Muscle of leg (tissue), 11 donors: ENCODE data around the gene M6PR. TPM values are rescaled to one million over a fixed set of nuclear protein-coding genes. Genes with fewer than 3 reads are reported as not detected.
"Not testable (repeated sequence)": the region's sequence is repeated elsewhere in the genome, so short reads cannot be mapped to it uniquely, and the experiment has no call there.

Source experiments
- DNase-seq: peaks from one replicate; pipeline ENCODE4 v3.0.0; 2013
- H3K27ac ChIP-seq: one replicate; pipeline ENCODE4 v1.5.1; 2013; ENCODE audit warnings: mild to moderate bottlenecking, low read length, control low read depth
- H3K27me3 ChIP-seq: one replicate; pipeline ENCODE4 v1.6.1; 2013; ENCODE audit warnings: low read length; ENCODE audit not compliant: control insufficient read depth, insufficient read depth
- H3K36me3 ChIP-seq: one replicate; pipeline ENCODE4 v1.6.1; 2013; ENCODE audit warnings: low read length; ENCODE audit not compliant: control insufficient read depth, insufficient read depth
- H3K4me1 ChIP-seq: one replicate; pipeline ENCODE4 v1.6.1; 2013; ENCODE audit warnings: low read length; ENCODE audit not compliant: control insufficient read depth, insufficient read depth
- H3K4me3 ChIP-seq: one replicate; pipeline ENCODE4 v1.5.1; 2013; ENCODE audit warnings: low read length, control low read depth
- H3K9me3 ChIP-seq: replicated peaks from 2 replicates; pipeline ENCODE4 v1.6.1; 2013; ENCODE audit warnings: low read depth, low read length; ENCODE audit not compliant: control insufficient read depth
- WGBS: methylation state at CpG from one replicate; pipeline ENCODE4 v1.1.5; 2013; ENCODE audit warnings: missing lambda C conversion rate; ENCODE audit not compliant: insufficient coverage; 5-methylcytosine and 5-hydroxymethylcytosine counted together
- polyA plus RNA-seq, 8 donors: library from polyadenylated mRNA; unstranded; fragments of 120-200 nt; gene quantifications; one replicate each; pipeline versions ENCODE4 v1.2.1 to v1.2.3, GENCODE V29; 2013; ENCODE audit warnings: inconsistent platforms in 1 of 8, low replicate concordance in 1 of 8; ENCODE audit not compliant: insufficient read length in 8 of 8, insufficient read depth in 1 of 8
- total RNA-seq: library from RNA; stranded (reverse); fragments of 120-200 nt; gene quantifications from one replicate; pipeline ENCODE4 v1.2.4, GENCODE V29; 2013

Gene M6PR
- total and polyA plus RNA-seq, 9 donors, result 74.9 to 127 (median 110) TPM

- not testable (repeated sequence) for H3K27ac ChIP-seq, DNase-seq, H3K9me3 ChIP-seq, H3K4me3 ChIP-seq, H3K27me3 ChIP-seq, H3K4me1 ChIP-seq
- peaks cover 44% of the 10 kb centered on the region for H3K36me3 ChIP-seq
- no CpG with 5 or more reads among the region's 5 CpGs for WGBS
These were observed 11.5 kb downstream of the M6PR start for GRCh38 chr12:8937842-8938442.

- H3K36me3 ChIP-seq, result peaks cover 38% of the 10 kb centered on the region
These were observed 12.7 kb downstream of the M6PR start for GRCh38 chr12:8936735-8937134.

GRCh38 chr12:8934080-8934479 lies 15.4 kb downstream of the M6PR start:
- DNase-seq, H3K4me3 ChIP-seq, H3K9me3 ChIP-seq, H3K27ac ChIP-seq, H3K4me1 ChIP-seq, H3K27me3 ChIP-seq: not testable (repeated sequence)
- peaks cover 48% of the 10 kb centered on the region for H3K36me3 ChIP-seq
- WGBS, result no CpG with 5 or more reads among the region's 4 CpGs

More at GRCh38 chr12:8936735-8937134, 12.7 kb downstream of the M6PR start:
- no peak for DNase-seq
- 96% methylated on average over 5 of the region's 7 CpGs for WGBS
- no peaks in the 10 kb centered on the region for H3K4me1 ChIP-seq
- H3K27ac ChIP-seq, result no peak overlapping the region
- H3K4me3 ChIP-seq, result no peak overlapping the region
- H3K9me3 ChIP-seq, result no peaks in the 10 kb centered on the region
- H3K27me3 ChIP-seq, result no peaks in the 10 kb centered on the region

GRCh38 chr12:8932464-8932863 lies 17.0 kb downstream of the M6PR start:
- H3K4me1 ChIP-seq, DNase-seq, H3K27me3 ChIP-seq, H3K9me3 ChIP-seq, H3K27ac ChIP-seq, H3K4me3 ChIP-seq: not testable (repeated sequence)
- peaks cover 44% of the 10 kb centered on the region for H3K36me3 ChIP-seq
- no CpG with 5 or more reads among the region's 3 CpGs for WGBS

- DNase-seq, H3K4me1 ChIP-seq, H3K27me3 ChIP-seq, H3K9me3 ChIP-seq, H3K27ac ChIP-seq, H3K4me3 ChIP-seq: not testable (repeated sequence)
- 100% methylated on average over 2 of the region's 4 CpGs for WGBS
- H3K36me3 ChIP-seq, result peaks cover 37% of the 10 kb centered on the region
These were observed 18.7 kb downstream of the M6PR start for GRCh38 chr12:8930655-8931323.

- Histone ChIP-seq H3K36me3 (peaks cover 48% of the 10 kb centered on the region), H3K4me1 (no peaks in the 10 kb centered on the region), H3K4me3 (no peak overlapping the region), H3K27ac (no peak overlapping the region), H3K27me3 (no peaks in the 10 kb centered on the region), H3K9me3 (no peaks in the 10 kb centered on the region)
- DNase-seq, result no peak
- WGBS, result no CpG with 5 or more reads among the region's 5 CpGs
These were observed 26.9 kb downstream of the M6PR start for GRCh38 chr12:8922544-8922943.

GRCh38 chr12:8919643-8920042 lies 29.8 kb downstream of the M6PR start:
- DNase-seq, H3K4me1 ChIP-seq, H3K9me3 ChIP-seq, H3K27me3 ChIP-seq, H3K4me3 ChIP-seq, H3K27ac ChIP-seq: not testable (repeated sequence)
- peaks cover 39% of the 10 kb centered on the region for H3K36me3 ChIP-seq
- no CpG with 5 or more reads among the region's 4 CpGs for WGBS

GRCh38 chr12:8917751-8918150 lies 31.7 kb downstream of the M6PR start:
- 50% methylated on average over 1 of the region's 1 CpG for WGBS
- peaks cover 30% of the 10 kb centered on the region for H3K36me3 ChIP-seq
- H3K27me3 ChIP-seq, result no peaks in the 10 kb centered on the region
- no peak overlapping the region for H3K27ac ChIP-seq
- no peak for DNase-seq
- peaks cover 9% of the 10 kb centered on the region for H3K4me1 ChIP-seq
- no peak overlapping the region for H3K4me3 ChIP-seq
- H3K9me3 ChIP-seq, result no peaks in the 10 kb centered on the region

- DNase-seq, result no peak
- H3K27ac ChIP-seq, result no peak overlapping the region
- no peak overlapping the region for H3K4me3 ChIP-seq
- WGBS, result 78% methylated on average over 3 of the region's 3 CpGs
- peaks cover 9% of the 10 kb centered on the region for H3K4me1 ChIP-seq
- H3K36me3 ChIP-seq, result peaks cover 23% of the 10 kb centered on the region
- no peaks in the 10 kb centered on the region for H3K9me3 ChIP-seq
- H3K27me3 ChIP-seq, result no peaks in the 10 kb centered on the region
These were observed 32.4 kb downstream of the M6PR start for GRCh38 chr12:8917031-8917430.

- peaks cover 17% of the 10 kb centered on the region for H3K36me3 ChIP-seq
- H3K27me3 ChIP-seq, result no peaks in the 10 kb centered on the region
- no peak for DNase-seq
- peaks cover 9% of the 10 kb centered on the region for H3K4me1 ChIP-seq
- H3K9me3 ChIP-seq, result no peaks in the 10 kb centered on the region
- H3K27ac ChIP-seq, result no peak overlapping the region
- no peak overlapping the region for H3K4me3 ChIP-seq
These were observed 33.3 kb downstream of the M6PR start for GRCh38 chr12:8916154-8916553.
